Activated effector memory CD4-positive, alpha-beta T cell treated with anti-CD3 and anti-CD28 coated beads, Interleukin-2, amount 50 U/mL, for 16 hours (primary cell): ENCODE results near the gene GET4.
A peak's percentile ranks its signal among the peaks of the same experiment; 100 is the strongest.

Source experiments
- DNase-seq: peaks from one replicate; pipeline ENCODE4 v3.0.0-alpha.2; 2020

GET4 gene

DNA sequence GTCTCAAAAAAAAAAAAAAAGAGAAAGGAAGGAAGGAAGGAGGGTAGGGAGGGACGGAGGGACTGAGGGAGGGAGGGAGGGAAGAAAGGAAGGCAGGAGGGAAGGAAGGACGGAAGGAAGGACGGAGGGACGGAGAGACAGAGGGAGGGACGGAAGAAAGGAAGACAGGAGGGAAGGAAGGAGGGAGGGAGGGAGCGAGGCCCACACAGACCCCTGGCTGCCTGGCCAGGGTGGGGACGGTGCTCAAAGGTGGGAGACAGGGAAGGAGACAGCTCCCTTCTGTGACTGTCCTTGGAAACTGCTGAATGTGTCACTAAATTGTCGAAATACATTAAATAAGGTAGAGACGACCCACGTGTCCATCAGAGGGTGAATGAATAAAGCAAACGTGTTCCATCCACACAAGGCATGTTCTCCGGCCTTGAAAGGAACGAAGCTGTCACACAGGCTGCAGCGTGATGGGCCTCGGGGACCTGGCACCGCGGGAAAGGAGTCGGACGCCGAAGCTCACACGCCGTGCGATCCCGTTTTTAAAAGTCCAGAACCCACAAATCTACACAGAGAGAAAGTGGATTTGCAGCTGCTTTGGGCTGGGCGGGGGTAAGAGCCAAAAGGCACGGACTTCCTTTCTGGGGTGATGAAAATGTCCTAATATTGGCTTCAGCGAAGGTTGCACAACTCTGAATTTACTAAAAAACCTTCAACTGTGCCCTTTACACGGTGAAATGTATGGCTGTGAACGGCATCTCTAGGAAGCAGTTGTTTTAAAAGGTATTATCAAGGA, 54.8 kb downstream of the GET4 start:
- DNase-seq: peak; percentile 50

DNA sequence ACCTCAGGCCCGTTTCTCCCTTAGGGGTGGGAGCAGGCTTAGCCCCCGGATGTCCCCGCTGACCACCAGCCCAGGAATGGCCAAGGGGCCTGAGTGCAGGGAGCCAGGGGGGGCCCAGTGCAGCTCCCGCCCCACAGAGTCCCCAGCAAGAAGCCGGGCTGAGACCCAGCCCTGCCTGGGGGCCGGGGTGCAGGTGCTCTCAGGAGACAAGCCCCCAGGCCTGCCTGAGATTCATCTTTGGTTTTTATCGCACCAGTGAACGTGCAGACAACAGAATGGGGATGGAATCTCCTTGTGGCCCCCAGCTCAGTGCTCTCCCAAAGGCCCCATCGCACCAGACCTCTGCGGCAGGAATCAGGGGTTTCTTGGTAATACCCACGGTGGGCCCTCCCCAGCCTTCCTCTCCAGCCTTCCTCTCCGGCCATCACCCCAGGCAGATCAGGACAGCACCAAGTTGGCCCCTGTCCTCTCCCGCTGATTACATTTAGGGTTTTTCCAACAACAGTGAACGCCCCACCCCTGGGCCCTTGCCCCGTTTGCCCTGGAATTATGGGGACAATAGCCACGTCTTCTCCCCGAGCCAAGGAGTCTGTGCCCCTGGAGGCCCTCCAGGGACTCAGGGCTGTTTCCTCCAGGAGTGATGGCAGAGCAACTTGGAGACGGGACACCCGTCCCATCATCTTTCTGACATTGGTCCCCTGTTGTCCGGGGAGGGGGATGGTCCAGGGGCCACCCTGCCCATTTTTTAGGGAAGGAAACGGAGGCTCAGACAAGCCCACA, 55.7 kb downstream of the GET4 start:
- DNase-seq: peak; percentile 45

GRCh38 chr7:932651-932975, 56.3 kb downstream of the GET4 start:
- DNase-seq: peak; percentile 57

DNA sequence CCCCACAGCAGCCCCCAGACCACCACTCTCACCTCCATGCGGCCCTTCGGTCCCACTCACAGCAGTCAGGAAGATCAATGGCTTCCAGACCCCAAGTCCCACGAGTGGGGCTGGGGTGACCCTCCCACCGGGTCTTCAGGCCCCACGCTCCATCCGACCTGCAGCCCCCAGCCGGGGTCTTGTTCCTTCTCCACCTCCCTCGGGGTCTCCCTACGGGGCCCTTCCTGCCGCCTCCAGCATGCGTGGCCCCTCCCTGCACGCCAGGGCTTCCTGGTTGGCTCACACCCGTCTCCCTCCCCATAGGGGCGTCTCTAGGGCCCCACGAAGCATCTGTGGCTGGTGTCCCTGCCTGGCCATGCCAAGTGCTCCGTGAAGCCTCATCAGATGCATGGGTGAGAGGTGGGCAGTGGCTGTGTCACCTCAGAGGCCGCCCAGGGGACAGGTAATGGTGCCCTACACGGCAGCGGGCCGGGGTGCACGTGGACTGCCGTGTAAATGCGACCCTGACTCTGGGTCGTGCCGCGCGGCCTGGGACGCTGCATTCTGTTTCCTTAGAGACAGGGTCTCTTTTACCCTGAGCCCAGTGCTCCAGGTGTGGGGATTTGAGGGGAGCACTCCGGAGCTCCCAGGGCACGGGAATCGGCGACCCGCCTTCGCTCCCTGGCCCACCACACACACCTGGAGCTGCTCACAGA, 58.3 kb downstream of the GET4 start:
- DNase-seq: peak; percentile 61

DNA sequence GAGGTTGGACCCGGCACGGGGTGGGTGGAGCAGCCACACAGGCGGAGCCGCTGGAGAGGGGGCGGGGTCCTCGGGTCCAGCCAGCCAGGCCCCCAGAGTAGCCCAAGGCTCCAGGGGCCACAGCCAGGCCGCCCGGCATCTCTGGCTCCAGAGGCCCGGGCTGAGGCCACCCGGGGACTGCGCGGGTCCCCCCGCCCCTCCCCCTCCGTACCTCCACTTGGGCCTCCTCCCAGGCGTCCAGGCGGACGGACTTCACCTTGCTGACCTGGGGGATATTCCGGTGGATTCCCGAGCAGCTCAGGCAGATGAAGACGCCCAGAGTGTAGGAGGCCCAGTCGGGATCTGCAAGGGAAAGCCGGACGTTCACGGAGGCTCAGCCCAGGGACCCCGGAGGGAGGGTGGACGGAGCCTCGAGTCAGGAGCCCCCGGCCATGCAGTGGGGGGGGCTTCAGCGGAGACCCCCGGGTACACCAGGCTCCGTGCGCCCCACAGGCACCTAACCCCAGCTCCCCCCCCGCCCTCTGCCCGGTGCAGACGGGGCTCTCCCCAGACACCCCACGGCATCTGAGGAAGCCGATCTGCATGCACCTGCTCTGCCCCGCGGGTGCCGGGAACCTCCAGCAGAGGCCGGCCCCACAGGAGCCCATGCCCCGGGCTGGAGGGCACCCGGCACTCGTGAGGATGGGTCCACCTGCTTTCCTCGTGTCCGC, 59.0 kb downstream of the GET4 start:
- DNase-seq: peak; percentile 59

- no peak for DNase-seq
Observed at GRCh38 chr7:935874-936385, 59.6 kb downstream of the GET4 start.

DNA sequence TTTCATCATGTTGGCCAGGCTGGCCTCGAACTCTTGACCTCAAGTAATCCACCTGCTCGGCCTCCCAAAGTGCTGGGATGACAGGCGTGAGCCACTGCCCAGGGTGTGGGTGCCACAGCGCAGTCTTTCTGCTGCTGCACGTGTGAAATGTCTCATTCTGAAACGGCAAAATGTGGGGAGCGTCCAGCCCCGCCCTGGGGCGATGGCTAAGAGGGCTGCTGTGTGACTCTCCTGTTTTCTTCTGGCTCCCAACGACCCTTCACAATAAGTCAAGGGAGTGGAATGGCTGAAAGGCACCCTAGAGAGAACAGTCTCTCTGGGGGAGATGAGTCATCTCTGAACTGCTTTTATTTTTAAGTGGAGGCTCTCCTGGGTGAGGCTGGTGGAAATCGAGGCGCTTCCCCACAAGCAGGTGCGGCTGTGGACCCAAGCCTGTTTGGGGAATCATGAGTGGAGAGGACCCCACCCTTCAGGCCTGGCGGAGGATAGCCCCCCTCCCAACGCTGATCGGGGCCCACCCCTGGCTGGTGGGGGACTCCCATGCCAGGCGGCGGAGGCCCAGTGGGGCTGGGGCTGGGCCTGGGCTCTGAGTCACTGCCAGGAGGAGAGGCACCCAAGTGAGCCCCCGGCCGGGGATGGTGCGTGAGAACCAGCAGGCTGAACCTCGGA, 60.2 kb downstream of the GET4 start:
- peak; percentile 77 for DNase-seq

- DNase-seq: peak; percentile 47
Observed at GRCh38 chr7:937856-938484, 61.6 kb downstream of the GET4 start.

DNA sequence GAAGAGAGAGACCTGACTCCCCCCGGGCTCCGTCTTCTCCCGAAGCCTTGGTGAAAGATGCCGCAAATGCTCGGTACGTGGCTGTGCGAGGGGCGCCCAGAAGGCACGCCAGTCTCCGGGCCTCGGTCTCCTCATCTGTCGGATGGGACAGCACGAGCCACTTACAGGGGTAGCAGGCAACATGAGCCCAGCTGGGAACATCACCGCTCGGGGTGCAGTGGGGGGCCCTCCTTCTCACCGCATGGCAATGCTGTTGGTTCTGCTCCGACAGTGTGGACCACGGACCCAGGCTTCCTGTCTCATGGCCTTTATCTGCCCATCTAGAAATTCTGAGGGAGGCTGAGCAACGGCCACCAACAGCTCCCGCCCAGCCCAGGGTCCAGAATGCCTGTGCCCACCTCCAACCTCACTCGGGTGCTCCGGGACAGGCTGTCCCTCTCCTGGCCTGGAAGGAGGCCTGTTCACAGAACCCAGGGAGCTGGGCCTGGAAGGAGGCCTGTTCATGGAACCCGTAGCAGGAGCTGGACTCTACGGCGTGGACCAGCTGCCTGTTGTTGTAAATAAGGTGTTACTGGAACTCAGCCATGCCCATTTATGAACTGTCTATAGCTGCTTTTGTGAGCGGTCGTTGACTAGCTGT, 62.3 kb downstream of the GET4 start:
- peak; percentile 58 for DNase-seq

DNA sequence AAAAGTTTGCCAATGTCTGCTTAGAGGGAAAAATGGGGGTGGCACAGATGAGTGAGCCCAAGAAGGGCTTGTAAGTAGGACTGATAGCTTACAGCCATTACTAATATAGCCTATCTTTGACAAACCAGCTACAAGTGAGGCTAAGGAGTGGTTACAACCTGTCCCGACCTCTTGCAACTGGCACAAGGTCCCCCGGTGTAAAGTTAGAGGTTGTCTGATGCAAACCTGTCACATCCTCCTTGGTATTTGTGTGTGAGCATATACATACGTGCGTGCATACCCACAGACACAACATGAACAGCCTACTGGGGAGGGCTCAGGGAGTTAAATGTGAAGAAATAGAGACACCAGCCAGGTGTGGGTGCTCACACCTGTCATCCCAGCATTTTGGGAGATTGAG, 63.5 kb downstream of the GET4 start:
- DNase-seq: peak; percentile 21

GRCh38 chr7:940599-941408, 64.5 kb downstream of the GET4 start:
- no peak for DNase-seq

GRCh38 chr7:943793-944192, 67.4 kb downstream of the GET4 start:
- peak; percentile 24 for DNase-seq

GRCh38 chr7:944744-945143, 68.4 kb downstream of the GET4 start:
- peak; percentile 13 for DNase-seq

- peak; percentile 56 for DNase-seq
Observed at GRCh38 chr7:945147-945555, 68.8 kb downstream of the GET4 start.

DNA sequence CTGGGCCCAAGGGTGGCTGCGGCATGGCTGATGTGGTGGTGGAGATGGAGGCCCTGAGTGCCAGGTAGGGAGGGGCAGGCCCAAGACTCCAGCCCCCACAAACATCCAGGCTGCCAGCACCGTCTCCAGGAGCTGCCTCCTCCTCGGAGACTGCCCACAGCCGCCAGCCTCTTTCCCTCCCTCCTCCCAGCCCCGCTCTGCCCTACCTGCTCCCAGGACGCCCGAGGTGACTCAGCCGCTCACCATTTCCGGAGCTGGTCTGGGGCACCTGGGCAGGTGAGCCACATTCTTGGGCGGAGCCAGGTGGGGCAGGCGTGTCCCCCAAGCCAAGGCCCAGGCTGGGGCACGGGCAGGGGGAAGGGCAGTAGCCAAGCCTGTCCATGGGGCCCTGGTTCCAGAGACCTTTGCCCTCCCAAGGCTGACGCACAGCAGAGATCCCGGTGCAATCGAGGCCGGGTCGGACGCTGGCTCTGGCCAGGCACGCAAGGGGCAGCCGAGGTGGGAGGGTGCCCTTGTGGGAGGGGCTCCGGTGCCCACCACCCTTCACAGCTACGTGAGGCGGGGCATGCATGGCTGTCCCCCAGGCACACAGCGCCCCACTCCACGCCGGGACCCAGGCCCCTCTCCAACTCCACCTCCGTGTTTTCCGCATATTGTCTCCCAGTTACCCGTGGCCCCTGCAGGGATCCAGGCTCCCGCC, 69.4 kb downstream of the GET4 start:
- DNase-seq: peak; percentile 58
